ENCODE data around the gene CACNA2D1.

DNA sequence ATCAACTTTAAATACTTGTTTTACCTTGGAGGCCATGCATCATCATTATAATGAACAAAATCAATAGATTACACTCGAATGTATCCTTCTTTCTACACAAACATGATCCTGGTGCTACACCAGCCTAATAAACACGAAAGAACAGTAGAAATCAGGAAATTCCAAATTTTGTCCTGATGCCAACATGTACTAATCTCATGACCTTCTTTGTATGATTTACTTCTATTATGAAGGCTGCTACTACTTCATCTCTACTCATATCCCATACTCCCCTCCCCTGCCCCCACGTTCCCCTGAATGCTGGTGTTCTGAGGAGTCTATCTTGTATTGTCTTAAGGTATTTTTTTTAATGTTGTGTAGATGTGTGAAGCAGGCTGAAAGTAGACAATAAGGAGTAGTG, 315.0 kb downstream of the CACNA2D1 start:
- TF ChIP-seq, protein P1, sequence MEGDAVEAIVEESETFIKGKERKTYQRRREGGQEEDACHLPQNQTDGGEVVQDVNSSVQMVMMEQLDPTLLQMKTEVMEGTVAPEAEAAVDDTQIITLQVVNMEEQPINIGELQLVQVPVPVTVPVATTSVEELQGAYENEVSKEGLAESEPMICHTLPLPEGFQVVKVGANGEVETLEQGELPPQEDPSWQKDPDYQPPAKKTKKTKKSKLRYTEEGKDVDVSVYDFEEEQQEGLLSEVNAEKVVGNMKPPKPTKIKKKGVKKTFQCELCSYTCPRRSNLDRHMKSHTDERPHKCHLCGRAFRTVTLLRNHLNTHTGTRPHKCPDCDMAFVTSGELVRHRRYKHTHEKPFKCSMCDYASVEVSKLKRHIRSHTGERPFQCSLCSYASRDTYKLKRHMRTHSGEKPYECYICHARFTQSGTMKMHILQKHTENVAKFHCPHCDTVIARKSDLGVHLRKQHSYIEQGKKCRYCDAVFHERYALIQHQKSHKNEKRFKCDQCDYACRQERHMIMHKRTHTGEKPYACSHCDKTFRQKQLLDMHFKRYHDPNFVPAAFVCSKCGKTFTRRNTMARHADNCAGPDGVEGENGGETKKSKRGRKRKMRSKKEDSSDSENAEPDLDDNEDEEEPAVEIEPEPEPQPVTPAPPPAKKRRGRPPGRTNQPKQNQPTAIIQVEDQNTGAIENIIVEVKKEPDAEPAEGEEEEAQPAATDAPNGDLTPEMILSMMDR (IDR thresholded peaks at IDR 0.05) = no peak
- TF ChIP-seq EP300 (IDR thresholded peaks at IDR 0.05) (no peak), POLR2A (IDR thresholded peaks at IDR 0.05) (no peak)
